GM06990 (cell line): ENCODE data around the gene HS2ST1.
"Not testable (repeated sequence)": the region's sequence is repeated elsewhere in the genome, so short reads cannot be mapped to it uniquely, and the experiment has no call there.

Experiments used
- DNase-seq: peaks from one replicate; pipeline ENCODE4 v3.0.0-alpha.2; 2011; ENCODE audit not compliant: insufficient read length; ENCODE audit errors: extremely low read depth
- H3K27me3 ChIP-seq: replicated peaks from 2 replicates; pipeline ENCODE4 v1.6.0; 2011; ENCODE audit warnings: low read length; ENCODE audit not compliant: control insufficient read depth, insufficient read depth
- H3K36me3 ChIP-seq: 2 replicates; pipeline ENCODE4 v1.5.1; 2011; ENCODE audit warnings: low read length; ENCODE audit not compliant: control insufficient read depth, insufficient read depth
- H3K4me3 ChIP-seq: replicated peaks from 2 replicates; pipeline ENCODE4 v1.5.1; 2011; ENCODE audit warnings: low read depth, mild to moderate bottlenecking, control low read depth, low read length
- TF ChIP-seq, protein P1 (sequence below): IDR thresholded peaks from 2 replicates; pipeline ENCODE4 v1.5.1; 2011; ENCODE audit warnings: low read length, control low read depth, mild to moderate bottlenecking, inconsistent platforms; ENCODE audit not compliant: insufficient read depth, poor library complexity, severe bottlenecking

Gene HS2ST1

DNA sequence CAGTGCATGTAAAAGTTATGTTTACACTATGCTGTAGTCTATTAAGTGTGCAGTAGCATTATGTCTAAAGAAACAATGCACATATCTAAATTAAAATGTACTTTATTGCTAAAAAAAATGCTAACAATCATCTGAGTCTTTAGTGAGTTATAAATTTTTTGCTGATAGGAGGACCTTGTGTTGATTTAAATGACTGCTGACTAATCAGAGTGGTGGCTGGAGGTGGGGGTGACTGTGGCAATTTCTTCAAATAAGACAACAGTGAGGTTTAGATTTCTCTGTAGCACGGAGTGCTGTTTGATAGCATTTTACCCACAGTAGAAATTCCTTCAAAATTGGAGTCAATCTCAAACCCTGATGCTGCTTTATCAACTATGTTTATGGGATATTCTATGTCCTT, 37.0 kb downstream of the HS2ST1 start:
- TF ChIP-seq, protein P1, sequence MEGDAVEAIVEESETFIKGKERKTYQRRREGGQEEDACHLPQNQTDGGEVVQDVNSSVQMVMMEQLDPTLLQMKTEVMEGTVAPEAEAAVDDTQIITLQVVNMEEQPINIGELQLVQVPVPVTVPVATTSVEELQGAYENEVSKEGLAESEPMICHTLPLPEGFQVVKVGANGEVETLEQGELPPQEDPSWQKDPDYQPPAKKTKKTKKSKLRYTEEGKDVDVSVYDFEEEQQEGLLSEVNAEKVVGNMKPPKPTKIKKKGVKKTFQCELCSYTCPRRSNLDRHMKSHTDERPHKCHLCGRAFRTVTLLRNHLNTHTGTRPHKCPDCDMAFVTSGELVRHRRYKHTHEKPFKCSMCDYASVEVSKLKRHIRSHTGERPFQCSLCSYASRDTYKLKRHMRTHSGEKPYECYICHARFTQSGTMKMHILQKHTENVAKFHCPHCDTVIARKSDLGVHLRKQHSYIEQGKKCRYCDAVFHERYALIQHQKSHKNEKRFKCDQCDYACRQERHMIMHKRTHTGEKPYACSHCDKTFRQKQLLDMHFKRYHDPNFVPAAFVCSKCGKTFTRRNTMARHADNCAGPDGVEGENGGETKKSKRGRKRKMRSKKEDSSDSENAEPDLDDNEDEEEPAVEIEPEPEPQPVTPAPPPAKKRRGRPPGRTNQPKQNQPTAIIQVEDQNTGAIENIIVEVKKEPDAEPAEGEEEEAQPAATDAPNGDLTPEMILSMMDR: no peak
- Histone ChIP-seq H3K36me3 (no peaks in the 10 kb centered on the region), H3K27me3 (no peaks in the 10 kb centered on the region), H3K4me3 (no peak overlapping the region)
- DNase-seq: no peak

DNA sequence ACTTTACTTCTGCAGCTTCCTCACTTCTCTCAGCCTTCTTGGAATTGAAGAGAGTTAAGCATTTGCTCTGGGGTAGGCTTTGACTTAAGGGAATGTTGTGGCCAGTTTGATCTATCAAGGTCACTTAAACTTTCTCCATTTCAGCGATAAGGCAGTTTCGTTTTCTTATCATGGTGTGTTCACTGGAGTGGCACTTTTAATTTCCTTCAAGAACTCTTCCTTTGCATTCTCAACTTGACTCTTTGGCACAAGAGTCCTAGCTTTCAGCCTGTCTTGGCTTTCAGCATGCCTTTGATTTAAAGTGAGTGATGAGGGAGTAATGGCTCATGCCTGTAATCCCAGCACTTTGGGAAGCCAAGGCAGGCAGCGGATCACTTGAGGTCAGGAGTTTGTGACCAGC, 38.7 kb downstream of the HS2ST1 start:
- no peak overlapping the region for H3K4me3 ChIP-seq
- DNase-seq: no peak
- TF ChIP-seq, protein P1: no peak
- no peaks in the 10 kb centered on the region for H3K36me3 ChIP-seq
- H3K27me3 ChIP-seq: no peaks in the 10 kb centered on the region

DNA sequence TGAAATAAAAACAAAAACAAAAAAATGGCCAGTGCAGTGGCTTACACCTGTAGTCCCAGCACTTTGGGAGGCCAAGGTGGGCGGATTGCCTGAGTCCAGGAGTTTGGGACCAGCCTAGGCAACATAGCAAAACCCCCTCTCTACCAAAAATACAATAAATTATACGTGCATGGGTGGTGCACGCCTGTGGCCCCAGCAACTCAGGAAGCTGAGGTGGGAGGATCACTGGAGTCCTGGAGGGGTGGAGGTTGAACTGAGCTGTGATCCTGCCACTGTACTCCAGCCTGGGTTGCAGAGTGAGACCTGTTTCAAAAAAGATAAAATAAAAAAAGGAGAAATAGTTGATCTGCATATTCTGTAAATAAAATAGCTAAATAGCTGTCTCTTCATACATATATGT, 41.2 kb downstream of the HS2ST1 start:
- no peaks in the 10 kb centered on the region for H3K27me3 ChIP-seq
- no peak for DNase-seq
- TF ChIP-seq, protein P1: no peak
- no peak overlapping the region for H3K4me3 ChIP-seq
- H3K36me3 ChIP-seq: no peaks in the 10 kb centered on the region

DNA sequence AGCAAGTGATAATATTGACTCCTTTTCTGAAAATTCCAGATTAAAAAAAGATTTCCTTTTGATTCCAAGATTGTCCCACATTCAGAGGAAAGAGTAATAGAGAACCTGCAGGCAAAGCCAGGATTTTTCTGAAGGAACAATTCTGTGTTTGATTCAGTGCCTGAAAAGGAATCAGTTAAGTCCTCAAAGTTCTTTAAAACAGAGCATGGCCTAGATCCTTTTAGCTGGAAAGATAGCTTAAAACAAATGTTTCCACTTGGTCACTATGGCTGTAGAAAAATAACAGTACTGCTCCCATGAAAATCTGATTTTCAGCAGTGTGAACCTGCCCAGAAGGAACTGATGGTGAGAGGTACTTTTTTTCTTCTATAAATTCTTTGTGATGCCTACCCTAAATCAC, 41.8 kb downstream of the HS2ST1 start:
- Histone ChIP-seq H3K36me3 (no peaks in the 10 kb centered on the region), H3K27me3 (no peaks in the 10 kb centered on the region), H3K4me3 (no peak overlapping the region)
- DNase-seq: no peak
- TF ChIP-seq, protein P1: no peak

DNA sequence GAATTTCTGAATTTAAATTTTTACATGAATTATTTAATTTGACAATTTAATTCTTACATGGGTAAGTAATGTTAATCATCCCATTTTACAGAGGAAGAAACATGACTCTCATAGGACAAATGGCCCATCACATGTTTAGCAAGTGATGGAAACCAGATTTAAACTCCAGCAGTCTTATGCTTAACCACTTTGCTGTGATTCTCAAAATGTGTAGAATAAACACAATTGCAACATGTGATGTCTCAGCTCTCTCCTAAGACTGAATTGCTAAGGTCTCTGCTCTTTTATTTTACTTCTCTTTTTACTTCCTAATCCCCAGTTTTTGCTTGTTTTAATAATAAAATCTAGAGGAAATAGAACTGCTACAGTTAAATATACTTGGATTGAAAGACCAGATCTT, 42.8 kb downstream of the HS2ST1 start:
- Histone ChIP-seq H3K4me3 (no peak overlapping the region), H3K36me3 (no peaks in the 10 kb centered on the region), H3K27me3 (no peaks in the 10 kb centered on the region)
- TF ChIP-seq, protein P1: no peak
- DNase-seq: no peak

DNA sequence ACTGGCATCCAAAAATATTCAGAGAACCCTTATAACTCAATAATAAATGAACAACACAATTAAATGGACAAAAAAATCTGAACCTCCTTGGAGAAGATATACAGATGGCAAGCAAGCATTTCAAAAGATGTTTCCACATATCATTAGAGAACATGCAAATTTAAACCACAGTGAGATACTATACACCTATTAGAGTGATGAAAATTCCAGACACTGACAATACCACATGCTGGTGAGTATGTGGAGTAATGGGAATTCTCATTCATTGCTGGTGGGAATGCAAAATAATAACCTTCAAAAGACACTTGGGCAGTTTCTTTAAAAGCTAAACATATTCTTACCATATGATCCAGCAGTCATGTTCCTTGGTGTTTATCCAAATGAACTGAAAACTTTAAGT, 46.1 kb downstream of the HS2ST1 start:
- Histone ChIP-seq H3K36me3 (no peaks in the 10 kb centered on the region), H3K27me3 (no peaks in the 10 kb centered on the region), H3K4me3 (no peak overlapping the region)
- DNase-seq: no peak
- TF ChIP-seq, protein P1: no peak

DNA sequence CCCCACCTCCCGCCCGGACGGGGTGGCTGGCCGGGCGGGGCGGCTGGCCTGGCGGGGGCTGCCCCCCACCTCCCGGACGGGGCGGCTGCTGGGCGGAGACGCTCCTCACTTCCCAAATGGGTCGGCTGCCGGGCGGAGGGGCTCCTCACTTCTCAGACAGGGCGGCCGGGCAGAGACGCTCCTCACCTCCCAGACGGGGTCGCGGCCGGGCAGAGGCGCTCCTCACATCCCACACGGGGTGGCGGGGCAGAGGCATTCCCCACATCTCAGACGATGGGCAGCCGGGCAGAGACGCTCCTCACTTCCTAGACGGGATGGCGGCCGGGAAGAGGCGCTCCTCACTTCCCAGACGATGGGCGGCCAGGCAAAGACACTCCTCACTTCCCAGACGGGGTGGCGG, 49.4 kb downstream of the HS2ST1 start:
- not testable (repeated sequence) for H3K4me3 ChIP-seq, H3K27me3 ChIP-seq, DNase-seq, H3K36me3 ChIP-seq
